ENCODE measurements around the gene RGMB. TPM values are rescaled to one million over a fixed set of nuclear protein-coding genes. Genes with fewer than 3 reads are reported as not detected.
"Not testable (repeated sequence)": the region's sequence is repeated elsewhere in the genome, so short reads cannot be mapped to it uniquely, and the experiment has no call there.

Gene RGMB
- total and polyA plus RNA-seq, 2 donors (not counting 1 experiment from before 2014, with no cell fraction given): 81.6 to 185 TPM

DNA sequence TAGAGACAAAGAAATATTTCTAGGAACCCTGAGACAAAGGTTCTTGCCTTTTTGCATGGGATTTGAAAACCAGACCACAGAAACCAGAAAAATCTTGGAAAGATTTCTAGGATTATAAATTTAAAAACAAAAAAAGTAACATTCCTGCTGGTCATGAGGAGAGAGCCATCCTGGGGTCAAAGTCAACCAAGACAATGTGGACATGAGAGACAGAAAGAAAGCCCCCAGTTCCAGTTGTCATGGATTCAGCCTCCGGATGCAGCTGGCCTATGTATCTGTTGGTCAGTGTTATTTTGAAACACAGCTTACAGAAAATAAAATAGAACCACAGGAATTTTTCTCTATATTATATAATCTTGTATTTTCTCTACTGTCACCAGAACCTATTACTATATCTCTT lies 24.4 kb upstream of the RGMB start:
- no peaks in the 10 kb centered on the region for H3K27me3 ChIP-seq (ENCODE audit: control insufficient read depth, insufficient read depth, low read length)
- DNase-seq (ENCODE audit: low read depth in 2 of 2): no peak
- no peaks in the 10 kb centered on the region for H4K20me1 ChIP-seq (ENCODE audit: control insufficient read depth, extremely low read depth, insufficient read depth, low read length)
- no peak overlapping the region for H2AFZ ChIP-seq (ENCODE audit: low read length)
- H3K4me1 ChIP-seq (ENCODE audit: control insufficient read depth, extremely low read depth, insufficient read depth, low read length): no peaks in the 10 kb centered on the region
- no peak overlapping the region for H3K27ac ChIP-seq (ENCODE audit: insufficient read depth, low read length)
- H3K36me3 ChIP-seq (ENCODE audit: control insufficient read depth, insufficient read depth, low read length): no peaks in the 10 kb centered on the region
- TF ChIP-seq, protein P1, sequence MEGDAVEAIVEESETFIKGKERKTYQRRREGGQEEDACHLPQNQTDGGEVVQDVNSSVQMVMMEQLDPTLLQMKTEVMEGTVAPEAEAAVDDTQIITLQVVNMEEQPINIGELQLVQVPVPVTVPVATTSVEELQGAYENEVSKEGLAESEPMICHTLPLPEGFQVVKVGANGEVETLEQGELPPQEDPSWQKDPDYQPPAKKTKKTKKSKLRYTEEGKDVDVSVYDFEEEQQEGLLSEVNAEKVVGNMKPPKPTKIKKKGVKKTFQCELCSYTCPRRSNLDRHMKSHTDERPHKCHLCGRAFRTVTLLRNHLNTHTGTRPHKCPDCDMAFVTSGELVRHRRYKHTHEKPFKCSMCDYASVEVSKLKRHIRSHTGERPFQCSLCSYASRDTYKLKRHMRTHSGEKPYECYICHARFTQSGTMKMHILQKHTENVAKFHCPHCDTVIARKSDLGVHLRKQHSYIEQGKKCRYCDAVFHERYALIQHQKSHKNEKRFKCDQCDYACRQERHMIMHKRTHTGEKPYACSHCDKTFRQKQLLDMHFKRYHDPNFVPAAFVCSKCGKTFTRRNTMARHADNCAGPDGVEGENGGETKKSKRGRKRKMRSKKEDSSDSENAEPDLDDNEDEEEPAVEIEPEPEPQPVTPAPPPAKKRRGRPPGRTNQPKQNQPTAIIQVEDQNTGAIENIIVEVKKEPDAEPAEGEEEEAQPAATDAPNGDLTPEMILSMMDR (conservative IDR thresholded peaks at IDR 0.05 in 1 of 2, IDR thresholded peaks at IDR 0.05 in 1 of 2; ENCODE audit: low read depth in 1 of 2, low read length in 2 of 2): no peak
- no peak for TF ChIP-seq EZH2 (IDR thresholded peaks at IDR 0.05; ENCODE audit: low read length, missing control alignments)
- no peak overlapping the region for H3K9ac ChIP-seq (ENCODE audit: insufficient read depth, low read length)
- no peaks in the 10 kb centered on the region for H3K79me2 ChIP-seq (ENCODE audit: control insufficient read depth, insufficient read depth, low read length)
- no peaks in the 10 kb centered on the region for H3K9me3 ChIP-seq (ENCODE audit: control insufficient read depth, insufficient read depth, low read depth, low read length)
- H3K4me3 ChIP-seq (replicated peaks in 1 of 4; ENCODE audit: control extremely low read depth in 1 of 4, insufficient read depth in 1 of 4, low read depth in 3 of 4, low read length in 4 of 4): no peak overlapping the region
- no peak overlapping the region for H3K4me2 ChIP-seq (ENCODE audit: extremely low read depth, insufficient read depth, low read length)

- H3K36me3 ChIP-seq (ENCODE audit: control insufficient read depth, insufficient read depth, low read length): no peaks in the 10 kb centered on the region
- no peak overlapping the region for H3K27ac ChIP-seq (ENCODE audit: insufficient read depth, low read length)
- H3K4me1 ChIP-seq (ENCODE audit: control insufficient read depth, extremely low read depth, insufficient read depth, low read length): peaks cover 2% of the 10 kb centered on the region
- no peaks in the 10 kb centered on the region for H3K27me3 ChIP-seq (ENCODE audit: control insufficient read depth, insufficient read depth, low read length)
- DNase-seq (ENCODE audit: low read depth in 2 of 2): no peak
- no peaks in the 10 kb centered on the region for H3K79me2 ChIP-seq (ENCODE audit: control insufficient read depth, insufficient read depth, low read length)
- no peaks in the 10 kb centered on the region for H3K9me3 ChIP-seq (ENCODE audit: control insufficient read depth, insufficient read depth, low read depth, low read length)
- no peak overlapping the region for H3K9ac ChIP-seq (ENCODE audit: insufficient read depth, low read length)
- no peaks in the 10 kb centered on the region for H4K20me1 ChIP-seq (ENCODE audit: control insufficient read depth, extremely low read depth, insufficient read depth, low read length)
- no peak overlapping the region for H2AFZ ChIP-seq (ENCODE audit: low read length)
- TF ChIP-seq, protein P1 (conservative IDR thresholded peaks at IDR 0.05 in 1 of 2, IDR thresholded peaks at IDR 0.05 in 1 of 2; ENCODE audit: low read depth in 1 of 2, low read length in 2 of 2): peak in 1 of 2 donors; percentile 36
- TF ChIP-seq EZH2 (IDR thresholded peaks at IDR 0.05; ENCODE audit: low read length, missing control alignments): no peak
- no peak overlapping the region for H3K4me2 ChIP-seq (ENCODE audit: extremely low read depth, insufficient read depth, low read length)
- H3K4me3 ChIP-seq (replicated peaks in 1 of 4; ENCODE audit: control extremely low read depth in 1 of 4, insufficient read depth in 1 of 4, low read depth in 3 of 4, low read length in 4 of 4): no peak overlapping the region
Observed at GRCh38 chr5:98750693-98751092, 22.8 kb upstream of the RGMB start.

DNA sequence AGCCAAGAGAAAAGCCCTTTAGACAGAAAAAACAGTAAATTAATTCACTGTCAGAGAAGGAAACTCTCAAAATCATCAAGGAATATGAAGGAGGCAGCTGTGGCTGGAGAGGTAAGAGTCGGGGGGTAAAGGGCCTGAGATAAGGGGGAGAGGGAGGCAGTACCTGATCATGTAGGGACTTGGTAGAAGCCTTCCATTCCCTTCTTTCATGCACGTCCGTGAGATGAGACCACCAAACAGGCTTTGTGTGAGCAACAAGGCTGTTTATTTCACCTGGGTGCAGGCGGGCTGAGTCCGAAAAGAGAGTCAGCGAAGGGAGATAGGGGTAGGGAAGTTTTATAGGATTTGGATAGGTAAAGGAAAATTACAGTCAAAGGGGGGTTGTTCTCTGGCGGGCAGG lies 21.1 kb upstream of the RGMB start:
- not testable (repeated sequence) for H2AFZ ChIP-seq (ENCODE audit: low read length); H3K4me3 ChIP-seq (replicated peaks in 1 of 4; ENCODE audit: control extremely low read depth in 1 of 4, insufficient read depth in 1 of 4, low read depth in 3 of 4, low read length in 4 of 4); H4K20me1 ChIP-seq (ENCODE audit: control insufficient read depth, extremely low read depth, insufficient read depth, low read length); H3K27me3 ChIP-seq (ENCODE audit: control insufficient read depth, insufficient read depth, low read length); H3K9ac ChIP-seq (ENCODE audit: insufficient read depth, low read length); H3K27ac ChIP-seq (ENCODE audit: insufficient read depth, low read length); H3K4me1 ChIP-seq (ENCODE audit: control insufficient read depth, extremely low read depth, insufficient read depth, low read length); H3K4me2 ChIP-seq (ENCODE audit: extremely low read depth, insufficient read depth, low read length); H3K9me3 ChIP-seq (ENCODE audit: control insufficient read depth, insufficient read depth, low read depth, low read length); DNase-seq (ENCODE audit: low read depth in 2 of 2); H3K36me3 ChIP-seq (ENCODE audit: control insufficient read depth, insufficient read depth, low read length); H3K79me2 ChIP-seq (ENCODE audit: control insufficient read depth, insufficient read depth, low read length)

DNA sequence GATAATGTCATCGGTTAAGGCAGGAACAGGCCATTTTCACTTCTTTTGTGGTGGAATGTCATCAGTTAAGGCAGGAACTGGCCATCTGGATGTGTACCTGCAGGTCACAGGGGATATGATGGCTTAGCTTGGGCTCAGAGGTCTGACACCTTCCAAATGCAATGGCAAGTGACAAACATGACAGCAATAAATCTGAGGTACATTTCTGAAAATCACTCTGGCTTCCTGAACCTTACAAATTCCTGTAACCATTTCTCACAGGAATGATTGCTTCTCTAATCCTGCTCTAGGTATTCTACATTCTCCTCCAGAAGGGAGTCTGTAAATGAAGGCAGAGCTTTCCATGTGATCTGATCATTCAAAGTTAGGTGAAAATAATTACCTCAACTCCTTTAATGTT lies 20.7 kb upstream of the RGMB start:
- DNase-seq (ENCODE audit: low read depth in 2 of 2); H2AFZ ChIP-seq (ENCODE audit: low read length); H3K27me3 ChIP-seq (ENCODE audit: control insufficient read depth, insufficient read depth, low read length); H3K27ac ChIP-seq (ENCODE audit: insufficient read depth, low read length); H3K4me1 ChIP-seq (ENCODE audit: control insufficient read depth, extremely low read depth, insufficient read depth, low read length); H3K79me2 ChIP-seq (ENCODE audit: control insufficient read depth, insufficient read depth, low read length); H3K4me2 ChIP-seq (ENCODE audit: extremely low read depth, insufficient read depth, low read length); H3K9ac ChIP-seq (ENCODE audit: insufficient read depth, low read length); H3K4me3 ChIP-seq (replicated peaks in 1 of 4; ENCODE audit: control extremely low read depth in 1 of 4, insufficient read depth in 1 of 4, low read depth in 3 of 4, low read length in 4 of 4); H4K20me1 ChIP-seq (ENCODE audit: control insufficient read depth, extremely low read depth, insufficient read depth, low read length); H3K36me3 ChIP-seq (ENCODE audit: control insufficient read depth, insufficient read depth, low read length); H3K9me3 ChIP-seq (ENCODE audit: control insufficient read depth, insufficient read depth, low read depth, low read length): not testable (repeated sequence)

Data from fibroblast of lung (primary cell).